ENCODE data around the gene ADAMTS15.

- TF ChIP-seq GATA2 (IDR thresholded peaks at IDR 0.05; ENCODE audit: low read depth, low read length) (no peak), GATA3 (IDR thresholded peaks at IDR 0.05; ENCODE audit: low read depth, low read length) (no peak)
Observed at GRCh38 chr11:130452940-130453339, 4.5 kb downstream of the ADAMTS15 start.
